Kidney epithelial cell (primary cell): ENCODE measurements around the gene ALPK1. TPM values are rescaled to one million over a fixed set of nuclear protein-coding genes. Genes with fewer than 3 reads are reported as not detected.

Source experiments
- DNase-seq: peaks from one replicate; pipeline ENCODE4 v3.0.0-alpha.2; 2010; ENCODE audit warnings: low read depth
- H3K27me3 ChIP-seq: 2 replicates; pipeline ENCODE4 v1.6.0; 2011; ENCODE audit warnings: low read length; ENCODE audit not compliant: control insufficient read depth, insufficient read depth
- H3K36me3 ChIP-seq: 2 replicates; pipeline ENCODE4 v1.5.1; 2011; ENCODE audit warnings: low read length; ENCODE audit not compliant: control insufficient read depth, insufficient read depth
- H3K4me3 ChIP-seq: 2 replicates; pipeline ENCODE4 v1.5.1; 2011; ENCODE audit warnings: low read depth, mild to moderate bottlenecking, control low read depth, low read length
- CTCF ChIP-seq: IDR thresholded peaks from 2 replicates; pipeline ENCODE4 v1.5.1; 2011; ENCODE audit warnings: mild to moderate bottlenecking, moderate library complexity, low read length, control low read depth, inconsistent platforms; ENCODE audit not compliant: insufficient read depth, poor library complexity, severe bottlenecking
- total RNA-seq: library from RNA; depleted of rRNA; stranded (reverse); fragments of >200 nt; gene quantifications from 2 replicates; pipeline ENCODE4 v1.2.3, GENCODE V29; 2015

The ALPK1 gene
- total RNA-seq, 1 donor from 2014 or later, result 12.5 TPM

- no peaks in the 10 kb centered on the region for H3K27me3 ChIP-seq
- H3K36me3 ChIP-seq, result no peaks in the 10 kb centered on the region
- H3K4me3 ChIP-seq, result no peak overlapping the region
- no peak for DNase-seq
- no peak for TF ChIP-seq CTCF
Observed at GRCh38 chr4:112386071-112386470, 88.9 kb downstream of the ALPK1 start.

- no peak overlapping the region for H3K4me3 ChIP-seq
- no peak for TF ChIP-seq CTCF
- H3K36me3 ChIP-seq, result no peaks in the 10 kb centered on the region
- DNase-seq, result no peak
- H3K27me3 ChIP-seq, result no peaks in the 10 kb centered on the region
Observed at GRCh38 chr4:112402098-112402497, 104.9 kb downstream of the ALPK1 start.

- no peak for DNase-seq
- H3K27me3 ChIP-seq, result no peaks in the 10 kb centered on the region
- H3K4me3 ChIP-seq, result no peak overlapping the region
- no peak for TF ChIP-seq CTCF
- no peaks in the 10 kb centered on the region for H3K36me3 ChIP-seq
Observed at GRCh38 chr4:112403101-112403945, 106.2 kb downstream of the ALPK1 start.

DNA sequence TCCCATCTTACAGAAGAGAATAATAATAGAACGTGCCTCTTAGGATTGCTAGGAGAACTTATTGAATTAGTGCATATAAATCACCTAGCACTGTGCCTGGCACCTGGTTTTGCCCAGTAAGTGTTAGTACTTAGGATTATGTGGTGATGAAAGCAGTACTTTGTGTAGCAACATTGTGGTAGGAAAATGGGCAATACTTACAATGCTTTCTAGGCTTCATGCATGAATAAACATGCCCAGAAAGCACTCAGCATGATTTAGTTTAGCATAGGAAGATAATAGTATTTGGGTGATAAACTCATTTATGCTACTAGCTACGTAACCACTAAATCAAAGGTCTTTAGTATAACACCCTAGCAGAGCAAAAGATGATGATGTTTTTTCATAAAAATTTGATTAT is 113.2 kb downstream of the ALPK1 start:
- Histone ChIP-seq H3K27me3 (no peaks in the 10 kb centered on the region), H3K36me3 (no peaks in the 10 kb centered on the region), H3K4me3 (no peak overlapping the region)
- no peak for TF ChIP-seq CTCF
- no peak for DNase-seq

GRCh38 chr4:112410804-112411203 is 113.6 kb downstream of the ALPK1 start:
- DNase-seq, result no peak

More at GRCh38 chr4:112410804-112411203, 113.6 kb downstream of the ALPK1 start:
- no peaks in the 10 kb centered on the region for H3K27me3 ChIP-seq
- TF ChIP-seq CTCF, result no peak
- no peaks in the 10 kb centered on the region for H3K36me3 ChIP-seq
- no peak overlapping the region for H3K4me3 ChIP-seq
